Fibroblast of skin of back (primary cell): ENCODE measurements around the gene RPS5.
"Not testable (repeated sequence)": the region's sequence is repeated elsewhere in the genome, so short reads cannot be mapped to it uniquely, and the experiment has no call there.

ENCODE experiments used
- DNase-seq: peaks from one replicate; pipeline ENCODE4 v3.0.0-alpha.2; 2013

The RPS5 gene

DNA sequence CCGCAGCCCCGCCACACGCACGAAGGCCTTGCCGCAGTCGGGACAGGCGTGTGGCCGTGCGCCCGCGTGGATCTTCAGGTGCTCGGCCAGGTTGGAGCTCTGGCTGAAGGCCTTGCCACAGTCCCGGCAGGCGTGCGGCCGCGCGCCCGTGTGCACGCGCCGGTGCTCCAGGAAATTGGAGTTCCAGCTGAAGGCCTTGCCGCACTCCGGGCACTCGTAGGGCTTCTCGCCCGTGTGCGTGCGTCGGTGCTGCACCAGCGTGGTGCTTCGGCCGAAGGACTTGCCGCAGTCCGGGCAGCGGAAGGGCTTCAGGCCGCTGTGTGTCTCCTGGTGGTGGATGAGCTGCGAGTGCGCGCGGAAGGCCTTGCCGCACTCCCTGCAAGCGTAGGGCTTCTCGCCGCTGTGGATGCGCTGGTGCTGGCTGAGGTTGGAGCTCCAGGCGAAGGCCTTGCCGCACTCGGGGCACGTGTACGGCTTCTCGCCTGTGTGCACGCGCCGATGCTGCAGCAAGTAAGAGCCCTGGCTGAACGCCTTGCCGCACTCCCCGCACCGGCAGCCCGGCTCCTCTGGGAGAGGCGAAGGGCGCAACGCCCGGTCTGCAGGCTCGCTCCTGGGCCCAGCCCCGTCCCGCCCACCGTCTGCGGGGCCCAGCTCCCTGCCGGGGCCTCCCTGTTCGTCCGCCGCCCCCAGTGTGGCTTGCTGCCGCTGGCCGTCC is 30.1 kb upstream of the RPS5 start:
- no peak for DNase-seq

DNA sequence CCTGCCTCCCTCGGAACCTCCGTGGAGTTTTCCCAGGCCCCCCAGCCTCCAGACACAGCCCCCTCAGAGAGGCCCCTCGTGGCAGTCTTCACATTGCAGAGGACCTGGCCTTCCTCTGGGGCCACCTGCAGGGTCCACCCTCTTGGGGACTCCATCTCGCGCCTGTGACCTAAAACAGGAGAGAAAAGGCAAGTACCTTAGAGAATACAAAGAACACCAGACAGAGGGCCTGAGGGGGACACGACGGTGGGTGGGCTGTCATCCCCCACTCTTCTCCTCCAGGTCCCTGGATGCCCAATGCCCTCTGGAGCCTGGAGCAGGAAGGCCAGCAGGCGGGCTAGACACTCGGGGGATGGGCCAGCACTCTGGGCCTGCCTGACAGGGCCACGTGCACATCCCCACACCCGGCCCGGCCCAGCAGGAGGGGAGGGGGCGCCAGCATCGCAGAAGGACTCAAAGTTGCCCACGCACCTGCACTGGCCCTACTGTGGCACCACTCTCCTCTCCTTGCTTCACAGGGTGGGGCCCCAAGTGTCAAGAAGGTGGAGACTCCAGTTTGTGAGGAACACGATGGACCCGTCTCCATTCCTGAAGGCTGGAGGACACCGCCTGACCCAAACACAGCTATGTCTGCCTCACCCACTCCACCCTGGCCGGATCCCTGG is 29.5 kb upstream of the RPS5 start:
- DNase-seq = no peak

DNA sequence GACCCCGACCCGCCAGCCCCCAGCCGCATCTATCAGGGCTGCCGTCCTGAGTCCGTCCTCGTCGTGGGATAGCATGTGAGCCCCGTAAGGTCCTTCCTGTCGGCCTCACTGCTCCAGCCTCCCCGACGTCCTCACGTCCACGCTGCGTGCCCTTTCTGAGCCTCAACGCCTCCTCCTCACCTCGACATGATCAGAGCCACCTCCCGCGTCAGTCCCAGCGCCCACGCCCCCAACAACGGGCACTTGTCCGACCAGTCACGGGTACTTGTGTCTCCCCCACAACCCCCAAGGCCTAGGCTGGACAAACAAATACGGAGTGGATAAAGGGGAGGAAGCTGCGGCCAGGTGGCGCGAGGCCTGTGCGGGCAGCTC is 25.2 kb upstream of the RPS5 start:
- DNase-seq = peak; percentile 56

DNA sequence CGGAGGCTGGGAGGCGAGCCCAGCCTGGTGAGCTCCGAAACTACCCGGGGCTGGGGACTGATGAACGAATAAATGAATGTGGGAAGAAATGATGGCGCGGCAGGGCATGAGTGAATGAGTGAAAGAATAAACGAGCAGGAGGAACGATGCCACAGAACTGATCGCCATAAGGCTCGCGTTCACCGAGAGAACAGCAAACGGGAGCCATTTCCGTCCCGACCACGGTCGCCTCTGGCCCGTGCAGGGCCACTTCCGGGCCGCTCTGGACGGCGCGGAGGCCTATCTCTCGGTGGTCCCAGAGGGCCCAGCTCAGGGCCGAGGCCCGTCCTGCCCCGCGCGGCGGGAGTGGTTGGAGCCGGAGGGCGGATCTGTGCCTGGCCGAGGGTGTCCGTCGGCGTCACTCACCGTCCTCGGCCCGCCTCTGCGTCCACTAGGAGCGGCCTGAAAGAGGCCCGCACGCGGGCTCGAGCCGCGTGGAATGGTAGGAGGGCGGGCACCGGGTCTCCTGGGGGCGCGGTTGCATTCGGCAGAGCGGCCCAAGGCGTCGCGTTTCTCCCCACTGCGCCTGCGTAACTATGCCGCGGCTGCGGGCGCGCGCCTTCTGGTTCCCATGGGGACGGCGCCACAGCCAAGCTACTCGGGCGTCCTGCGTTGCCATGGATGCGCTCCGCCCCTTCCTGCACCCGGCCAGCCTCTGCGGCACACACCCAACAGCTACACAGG is 24.6 kb upstream of the RPS5 start, which contains the start of gene ZNF497:
Gene ZNF497, minus strand, starts transcription at position 480 of the 723 bp plus-strand sequence. CDS start 5,116 bp downstream, outside the sequence.
- peak; percentile 95 for DNase-seq

DNA sequence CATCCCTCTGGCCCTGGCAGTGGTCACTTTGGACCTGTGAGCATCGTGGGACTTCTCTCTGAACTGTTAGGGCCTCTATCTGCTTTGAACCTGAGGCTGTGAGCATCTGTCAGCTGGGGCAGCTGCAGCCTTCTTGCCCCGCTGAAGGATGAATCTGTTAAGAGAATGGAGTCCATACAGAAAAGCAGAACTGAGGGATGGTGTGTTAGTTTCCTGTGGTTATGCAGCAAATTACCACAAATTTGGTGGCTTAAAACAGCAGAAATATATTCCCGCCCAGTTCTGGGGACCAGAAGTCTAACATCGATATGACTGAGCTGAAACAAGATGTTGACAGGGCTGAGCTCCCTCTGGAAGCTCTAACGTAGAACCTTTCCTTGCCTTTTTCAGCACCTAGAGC is 22.9 kb upstream of the RPS5 start:
- DNase-seq = no peak

DNA sequence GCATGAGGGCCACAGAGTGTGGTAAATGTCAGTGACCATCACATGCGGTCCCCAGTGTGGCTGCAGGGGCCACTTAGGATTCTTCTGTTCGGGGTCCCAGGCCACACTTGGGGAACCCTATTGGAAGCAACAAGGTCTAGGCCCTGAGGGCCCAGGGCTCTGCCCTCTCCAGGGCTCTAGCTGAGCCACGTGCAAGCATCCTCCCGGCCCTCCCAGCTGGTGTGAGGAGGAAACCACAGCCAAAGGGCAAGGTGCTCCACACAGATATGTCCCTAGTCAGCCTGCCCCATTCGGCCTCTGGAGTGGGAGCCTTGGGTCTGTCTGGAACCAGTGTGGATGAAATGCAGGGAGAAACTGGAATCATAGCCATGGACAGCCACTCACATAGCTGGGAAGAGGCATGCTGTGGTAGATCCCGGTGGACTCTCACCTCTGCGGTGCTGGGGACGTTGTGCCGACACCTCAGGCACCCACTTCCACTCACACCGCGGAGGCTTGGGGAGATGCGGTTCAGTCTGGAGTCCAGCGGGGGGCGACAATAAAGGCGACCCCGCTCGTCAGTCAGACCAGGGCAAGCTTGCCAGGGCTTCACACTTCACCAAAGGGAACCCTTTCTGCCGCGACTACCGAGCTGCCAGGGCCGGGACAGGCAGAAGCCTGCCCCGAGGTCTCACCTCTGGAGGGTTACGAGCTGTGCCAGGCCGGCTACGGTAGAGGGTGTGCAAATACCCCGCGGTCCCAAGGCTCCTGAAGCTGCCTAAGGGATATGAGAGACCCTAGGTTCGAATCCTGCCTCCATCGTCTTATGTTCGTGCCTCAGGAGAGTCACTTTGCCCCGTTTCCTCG is 20.3 kb upstream of the RPS5 start:
- DNase-seq = no peak

DNA sequence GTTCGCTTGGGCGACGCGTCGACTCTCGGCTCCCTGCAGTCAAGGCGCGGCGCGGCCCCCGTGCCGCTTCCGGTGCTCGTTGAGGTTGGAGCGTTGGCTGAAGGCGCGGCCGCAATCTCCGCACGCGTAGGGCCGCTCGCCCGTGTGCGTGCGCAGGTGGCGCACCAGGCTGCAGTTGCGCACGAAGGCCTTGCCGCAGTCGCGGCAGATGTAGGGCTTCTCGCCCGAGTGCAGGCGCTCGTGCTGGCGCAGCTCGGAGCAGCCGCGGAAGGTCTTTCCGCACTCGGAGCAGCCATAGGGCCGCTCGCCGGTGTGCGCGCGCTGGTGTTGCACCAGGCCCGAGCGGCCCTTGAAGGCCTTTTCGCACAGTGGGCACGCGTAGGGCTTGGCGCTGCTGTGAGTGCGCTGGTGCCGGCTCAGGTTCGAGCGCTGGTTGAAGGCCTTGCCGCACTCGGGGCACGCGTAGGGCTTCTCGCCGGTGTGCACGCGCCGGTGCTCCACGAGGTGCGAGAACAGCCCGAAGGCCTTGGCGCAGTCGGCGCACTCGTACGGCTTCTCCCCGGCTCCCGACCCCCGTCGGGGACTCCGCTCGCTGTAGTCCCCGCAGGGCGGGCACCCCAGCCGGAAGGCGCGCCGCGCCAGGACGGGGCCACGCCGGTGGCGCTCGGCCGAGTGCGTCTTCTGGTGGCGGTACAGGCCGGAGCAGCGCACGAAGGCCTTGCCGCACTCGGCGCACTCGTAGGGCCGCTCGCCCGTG is 19.2 kb upstream of the RPS5 start:
- DNase-seq = no peak

DNA sequence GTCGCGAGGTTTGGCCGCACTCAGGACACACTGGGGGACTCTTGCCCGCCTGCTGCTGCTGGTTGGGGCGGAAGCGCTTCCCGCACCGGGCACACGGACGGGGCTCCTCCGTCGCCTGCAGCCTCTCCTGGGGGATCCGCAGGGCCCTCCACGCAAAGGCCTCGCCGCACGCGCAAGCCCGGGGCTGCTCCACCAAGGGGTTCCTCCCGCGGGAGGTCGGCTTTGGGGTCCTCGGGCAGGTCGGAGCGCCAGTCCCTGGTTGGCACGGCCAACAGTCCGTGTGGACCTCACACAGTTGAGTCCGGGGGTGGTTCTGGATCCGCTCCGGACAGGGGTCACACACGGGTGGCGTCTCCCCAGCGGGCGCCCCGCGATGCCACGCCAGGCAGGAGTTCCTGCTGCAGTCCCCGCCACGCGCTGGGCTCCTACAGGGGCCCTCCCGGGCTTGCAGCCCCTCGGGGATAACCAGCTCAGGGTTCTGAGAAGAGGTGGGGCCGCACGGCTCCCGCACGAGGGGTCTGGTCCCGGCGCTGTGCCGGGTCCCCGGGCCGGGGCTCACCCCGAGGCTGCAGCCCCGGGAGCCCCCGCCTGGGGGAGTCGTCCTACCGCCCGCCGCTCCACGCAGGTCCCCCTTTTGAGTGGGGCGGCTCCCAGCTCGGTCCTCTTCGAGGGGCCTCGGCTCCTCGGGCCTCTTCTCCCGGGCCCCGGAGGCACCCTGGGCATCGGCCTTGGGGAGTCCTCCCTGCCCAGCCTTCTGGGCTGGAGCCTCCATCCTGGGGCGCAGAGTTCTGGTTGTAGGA is 18.3 kb upstream of the RPS5 start:
- no peak for DNase-seq

DNA sequence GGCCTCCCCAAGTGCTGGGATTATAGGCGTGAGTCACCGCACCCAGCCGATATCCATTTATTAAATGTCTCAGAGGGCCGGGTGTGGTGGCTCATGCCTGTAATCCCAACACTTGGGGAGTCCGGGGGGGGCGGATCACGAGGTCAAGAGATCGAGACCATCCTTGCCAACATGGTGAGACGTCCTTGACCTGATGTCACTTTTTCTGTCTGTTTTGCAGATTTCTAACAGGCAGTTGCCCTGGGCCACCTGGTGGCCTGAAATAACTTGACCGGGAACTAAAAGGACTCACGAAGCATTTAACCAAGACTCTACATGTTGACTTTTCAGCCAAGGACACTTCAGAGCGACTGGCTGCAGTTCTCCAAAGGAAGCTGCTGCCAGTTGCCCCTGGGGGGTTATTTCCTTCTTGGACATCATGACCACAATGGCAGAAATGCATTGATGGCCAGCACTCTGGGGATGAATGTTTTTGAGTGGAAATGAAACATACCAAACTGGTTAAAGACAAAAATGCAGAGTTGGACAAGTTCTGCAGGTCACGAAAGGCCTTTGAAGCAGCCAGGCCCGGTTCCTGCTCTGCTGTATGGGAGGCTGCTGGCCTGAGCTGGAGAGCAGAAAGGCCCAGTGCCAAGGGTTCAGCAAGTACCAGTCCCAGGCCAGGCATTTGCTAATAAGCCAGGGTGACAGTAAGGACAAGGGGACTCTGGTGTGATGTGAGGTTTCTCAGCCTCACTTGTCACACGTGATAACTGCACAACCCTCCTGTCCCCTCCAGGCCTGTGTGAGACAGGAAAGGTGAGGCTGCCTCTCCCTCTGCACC is 14.5 kb upstream of the RPS5 start:
- no peak for DNase-seq

DNA sequence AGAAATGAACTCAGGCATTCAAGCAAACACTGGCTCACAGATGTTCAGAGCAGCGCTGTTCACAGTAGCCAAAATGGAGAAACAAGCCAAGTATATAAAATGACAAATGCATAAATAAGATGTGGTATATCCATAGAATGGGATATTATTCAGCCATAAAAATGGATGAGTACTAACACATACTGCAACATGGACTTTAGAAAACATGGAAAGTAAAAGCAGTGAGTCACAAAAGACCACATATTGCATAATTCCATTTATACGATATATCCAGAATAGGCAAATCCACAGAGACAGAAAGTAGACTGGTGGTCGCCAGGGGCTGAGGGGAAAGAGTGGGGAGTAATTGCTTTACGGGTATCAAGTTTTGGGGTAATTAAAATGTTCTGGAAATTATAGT is 12.9 kb upstream of the RPS5 start:
- no peak for DNase-seq

DNA sequence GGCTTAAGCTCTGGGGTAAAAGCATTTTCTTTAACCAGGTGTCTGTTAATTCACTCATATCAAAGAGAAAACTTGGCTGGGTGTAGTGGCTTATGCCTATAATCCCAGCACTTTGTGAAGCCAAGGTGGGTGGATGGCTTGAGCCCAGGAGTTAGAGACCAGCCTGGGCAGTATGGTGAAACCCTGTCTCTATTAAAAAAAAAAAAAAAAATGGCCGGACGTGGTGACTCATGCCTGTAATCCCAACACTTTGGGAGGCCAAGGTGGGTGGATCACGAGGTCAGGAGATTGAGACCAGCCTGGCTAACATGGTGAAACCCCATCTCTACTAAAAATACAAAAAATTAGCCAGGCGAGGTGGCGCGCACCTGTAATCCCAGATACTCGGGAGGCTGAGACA is 10.3 kb upstream of the RPS5 start:
- not testable (repeated sequence) for DNase-seq

DNA sequence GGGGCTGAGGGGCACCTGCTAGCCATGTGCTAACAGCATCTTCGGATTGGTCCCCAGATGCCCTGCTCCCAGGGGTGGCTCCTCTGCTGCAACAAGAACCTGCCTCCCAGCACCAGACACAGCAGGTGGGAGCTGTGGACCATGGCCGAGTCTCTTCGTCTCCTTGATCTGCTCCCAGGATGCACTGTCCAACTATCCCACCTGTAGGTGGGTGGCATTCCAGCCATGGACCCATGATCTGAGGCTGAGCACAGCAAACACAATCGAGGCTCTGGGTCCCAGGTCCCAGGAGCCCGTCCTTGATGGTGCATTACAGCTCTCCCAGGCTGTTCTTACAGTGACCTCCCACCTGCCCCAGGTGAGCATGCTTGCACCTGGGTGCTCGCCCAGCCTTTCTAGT is 7.8 kb upstream of the RPS5 start:
- DNase-seq = no peak

DNA sequence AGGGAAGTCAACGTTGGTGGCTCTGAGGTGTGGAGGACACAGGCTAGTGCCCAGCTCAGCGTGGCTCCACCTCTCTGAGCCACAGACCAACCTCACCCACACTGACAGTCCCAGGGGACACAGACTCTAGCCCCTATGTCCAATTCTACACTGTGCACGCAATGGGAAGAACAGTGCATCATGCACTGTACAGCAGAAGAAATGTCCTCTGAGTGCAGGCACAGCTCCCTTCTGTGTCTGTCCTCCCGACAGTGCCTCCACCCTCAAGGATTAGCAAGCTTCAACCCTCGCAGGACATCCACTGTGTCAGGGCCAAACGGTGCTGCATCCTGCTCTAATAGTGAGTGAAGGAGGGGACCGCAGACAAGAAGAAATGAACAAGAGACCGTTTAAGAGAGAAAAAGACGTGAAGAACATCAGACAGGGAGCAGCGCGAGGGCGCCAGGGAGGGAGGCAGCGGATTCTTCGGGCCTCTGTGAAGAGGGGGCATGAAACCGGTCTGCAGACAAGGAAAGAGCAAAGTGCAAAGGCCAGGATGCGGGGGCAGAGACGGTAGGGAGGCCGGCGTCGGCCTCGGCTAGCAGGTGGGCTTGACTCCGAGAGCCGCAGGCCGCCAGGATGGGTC is 6.9 kb upstream of the RPS5 start:
- no peak for DNase-seq

DNA sequence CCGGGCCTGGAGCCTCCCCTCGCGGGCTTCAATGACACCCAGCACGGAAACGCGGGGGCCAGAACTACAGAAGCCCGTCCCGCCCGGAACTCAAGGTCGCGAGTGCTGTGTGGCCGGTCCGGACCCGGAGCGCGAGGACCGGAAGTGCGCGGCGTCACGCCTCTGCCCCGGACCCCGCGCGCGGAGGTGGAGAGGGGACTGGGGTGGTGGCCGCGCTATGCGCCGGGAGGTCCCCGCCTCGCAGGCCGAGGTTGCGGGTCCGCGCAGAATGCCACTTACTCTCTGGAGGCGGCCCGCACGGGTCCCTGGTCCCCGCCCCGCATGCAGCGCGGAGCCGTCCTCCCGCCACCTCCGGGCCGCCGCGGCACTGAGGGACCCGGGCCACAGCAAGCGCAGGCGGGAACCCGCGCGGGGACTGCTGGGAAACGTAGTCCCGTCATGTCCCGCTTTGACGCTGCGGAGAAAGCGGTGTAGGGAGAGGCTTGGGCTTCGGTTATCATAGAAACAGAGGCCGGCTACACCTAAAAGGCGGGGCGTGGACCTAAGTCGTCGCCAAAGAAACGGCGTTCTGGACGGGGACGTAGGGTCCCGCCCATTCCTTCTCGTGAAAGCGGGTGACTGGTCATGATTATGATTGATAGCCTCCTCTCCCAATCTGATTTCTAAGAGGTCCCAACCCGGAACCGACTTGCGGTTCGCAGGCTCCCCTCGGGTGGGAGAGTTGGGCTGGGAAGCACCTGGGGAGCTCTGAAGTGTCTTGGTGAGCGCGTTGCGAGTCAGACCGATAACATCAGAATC is 6.2 kb upstream of the RPS5 start, which contains the start of gene ZNF837:
Gene ZNF837, minus strand, starts transcription at position 369 of the 798 bp plus-strand sequence. CDS start 11,698 bp downstream, outside the sequence.
- DNase-seq = peak; percentile 100

DNA sequence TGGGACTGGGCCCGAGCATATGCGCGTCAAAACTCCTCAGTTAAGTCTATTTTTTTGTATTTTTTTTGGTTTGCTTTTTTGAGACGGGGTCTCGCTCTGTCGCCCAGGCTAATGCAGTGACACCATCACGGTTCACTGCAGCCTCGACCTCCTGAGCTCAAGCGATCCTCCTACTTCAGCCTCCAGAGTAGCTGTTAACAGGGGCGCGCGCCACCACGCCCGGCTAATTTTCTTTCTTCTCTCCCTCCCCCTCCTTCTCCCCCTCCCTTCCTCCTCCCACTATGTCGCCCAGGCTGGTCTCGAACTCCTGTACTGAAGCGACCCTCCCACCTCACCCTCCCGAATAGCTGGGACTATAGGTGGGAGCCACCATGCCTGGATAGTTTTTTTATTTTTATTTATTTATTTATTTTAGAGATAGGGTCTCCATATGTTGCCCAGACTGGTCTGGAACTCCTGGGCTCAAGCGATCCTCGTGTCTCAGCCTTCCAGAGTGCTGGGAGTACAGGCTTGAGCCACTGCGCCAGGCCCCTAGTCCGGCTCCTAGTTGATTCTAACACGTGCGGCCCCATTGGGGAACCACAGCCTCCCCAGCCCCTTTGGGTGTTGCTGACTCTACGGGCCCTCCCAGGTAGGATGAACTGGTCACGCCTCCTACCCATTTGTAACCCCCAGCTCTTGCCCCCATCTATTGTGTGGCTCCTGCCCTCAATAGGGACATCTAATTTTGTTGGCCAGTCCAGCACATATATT is 5.4 kb upstream of the RPS5 start:
- DNase-seq = no peak

DNA sequence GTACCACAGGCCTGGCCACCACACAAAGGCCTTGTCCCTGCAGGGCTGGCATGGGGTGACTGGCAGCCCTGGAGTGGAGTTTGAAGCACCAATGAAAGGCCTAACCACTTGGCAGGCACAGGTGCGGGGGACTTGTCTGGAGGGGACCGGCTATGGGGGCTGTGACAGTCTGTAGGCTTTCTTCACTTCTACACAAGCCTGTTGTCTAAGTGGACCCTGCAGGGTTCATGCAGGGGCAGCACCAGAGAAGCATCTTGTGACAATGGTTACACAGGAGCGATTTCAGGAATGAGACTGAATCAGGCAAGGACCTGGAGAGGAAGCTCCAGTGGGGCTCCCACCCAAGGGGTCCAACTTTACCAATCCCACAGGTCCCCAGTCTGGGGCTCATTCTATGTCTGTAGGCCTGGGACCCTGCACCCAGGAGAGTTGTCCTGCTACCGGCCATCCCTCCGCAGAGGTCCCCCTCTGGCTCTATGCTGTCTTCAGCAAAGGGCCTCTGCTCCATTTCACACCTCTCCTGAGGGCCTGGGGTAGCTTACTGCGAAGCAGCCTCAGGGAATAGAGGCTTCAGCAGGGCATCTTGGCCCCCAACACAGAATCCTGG is 4.0 kb upstream of the RPS5 start:
- no peak for DNase-seq

DNA sequence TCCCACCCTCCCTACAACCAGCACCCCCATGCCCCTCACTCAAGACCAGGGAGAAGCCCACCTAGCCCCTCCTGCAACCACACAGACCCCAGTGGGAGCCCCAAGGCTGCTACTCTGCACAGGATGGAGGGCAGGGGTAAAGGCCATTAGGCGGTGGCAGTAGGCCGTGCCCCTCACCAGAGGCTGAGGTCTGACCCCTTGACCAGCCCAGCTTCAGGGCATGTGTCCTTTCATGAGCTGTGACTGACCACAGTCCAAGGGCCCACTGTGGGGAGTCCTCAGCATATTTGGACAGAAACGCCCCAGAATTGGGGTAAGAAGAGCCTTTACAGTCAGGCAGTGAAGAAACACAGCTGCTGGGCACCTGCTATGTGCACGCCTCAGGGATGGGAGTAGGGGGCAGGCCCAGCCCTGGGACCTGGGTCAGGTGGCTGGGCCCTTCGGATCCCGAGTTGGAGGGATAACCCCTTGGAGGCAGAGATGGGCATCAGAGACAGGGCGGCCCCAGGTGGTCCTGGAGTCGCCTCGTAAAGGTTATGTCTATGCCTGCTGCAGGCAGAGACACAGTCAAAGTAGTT is 1.7 kb upstream of the RPS5 start:
- DNase-seq = no peak
